Urothelium cell line (cell line): ENCODE data around the gene CFAP99.
"Not testable (repeated sequence)": the region's sequence is repeated elsewhere in the genome, so short reads cannot be mapped to it uniquely, and the experiment has no call there.

ENCODE experiments used
- DNase-seq: peaks from one replicate; pipeline ENCODE4 v3.0.0; 2011; ENCODE audit warnings: low spot score, mixed read lengths
- FAIRE-seq: peaks from 2 replicates; lab custom pipeline; 2011; peaks lifted over from hg19 to GRCh38; lab: Jason Lieb, UNC

Gene CFAP99

DNA sequence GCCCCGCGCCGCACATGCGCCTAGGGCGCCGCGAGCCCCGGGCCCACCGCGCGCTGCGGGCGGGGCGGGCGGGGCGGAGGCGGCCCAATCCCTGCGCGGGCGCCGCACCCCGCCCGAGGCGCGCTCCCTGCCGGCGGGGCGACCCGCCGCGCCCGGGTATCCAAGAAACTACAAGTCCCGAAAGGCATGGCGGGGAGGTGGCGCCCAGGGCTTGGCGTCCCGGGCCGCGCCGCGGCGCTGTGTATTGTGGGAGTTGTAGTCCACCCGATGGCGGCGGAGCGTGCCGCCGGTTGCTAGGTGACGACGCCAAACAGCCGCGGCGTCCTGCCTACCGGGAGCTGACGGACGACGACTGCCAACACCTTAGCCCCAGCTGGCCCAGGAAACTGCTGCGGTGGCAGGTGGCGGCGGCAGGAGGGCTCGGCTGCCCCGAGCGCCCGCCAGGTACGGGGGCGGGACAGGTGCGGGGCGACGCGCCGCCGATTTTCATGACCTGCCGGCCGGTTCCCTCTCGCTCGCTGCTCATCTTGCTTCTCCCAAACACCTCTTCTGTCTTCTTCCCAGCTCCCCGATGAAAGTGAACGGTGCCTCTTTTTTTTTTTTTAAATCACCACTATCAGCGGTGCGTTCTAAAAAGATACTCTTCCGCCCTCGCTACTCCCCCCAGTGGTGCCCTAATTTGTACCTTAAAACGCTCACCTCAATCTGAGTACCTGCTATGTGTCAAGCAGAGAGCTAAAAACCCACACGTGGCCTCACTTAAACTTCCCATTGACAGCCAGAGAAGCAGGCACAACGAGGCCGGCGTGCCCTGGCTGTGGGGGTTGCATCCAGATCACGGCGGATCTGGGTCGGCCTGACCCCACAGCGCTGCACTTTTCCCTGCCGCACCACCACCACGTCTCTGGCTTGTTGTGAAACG is at the start of gene CFAP99:
CFAP99 (plus strand) TSS at position 306 of the 922 bp plus-strand sequence.
- no peak for FAIRE-seq
- DNase-seq = peak; percentile 93

DNA sequence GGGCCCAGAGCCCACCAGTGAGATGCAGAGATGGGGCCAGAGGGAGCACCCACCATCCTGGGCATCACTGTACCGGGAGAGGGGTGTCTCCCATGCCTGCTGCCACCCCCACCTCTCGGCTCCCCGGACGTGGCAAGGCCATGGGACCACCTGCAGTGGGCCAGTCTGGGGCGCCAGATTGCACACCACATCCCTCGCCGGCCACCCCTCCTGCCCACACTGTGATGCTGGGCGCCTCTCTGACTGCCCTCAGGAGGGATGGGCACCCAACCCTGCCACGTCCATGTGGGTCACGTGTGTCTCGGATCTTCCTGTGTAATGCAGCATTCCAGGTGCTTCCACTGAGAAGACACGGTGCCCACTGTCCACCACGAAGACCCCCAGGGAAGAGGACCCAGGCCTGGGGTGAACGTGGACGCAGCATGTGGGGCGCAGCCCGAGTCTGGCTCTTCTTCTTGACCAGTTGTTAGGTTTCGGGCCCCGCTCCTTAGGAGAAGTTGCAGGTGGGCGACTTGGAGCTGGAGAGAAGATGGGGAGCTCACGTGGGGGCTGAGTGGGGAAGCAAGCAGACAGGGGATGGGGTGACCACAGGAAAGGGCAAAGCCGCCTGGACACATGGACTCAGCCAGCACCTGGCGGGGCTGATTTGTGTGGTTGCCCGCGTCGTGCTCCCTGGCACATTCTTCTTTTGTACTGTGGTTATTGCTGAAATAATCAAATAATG is 48.0 kb upstream of the CFAP99 start:
- FAIRE-seq (no peak), DNase-seq (no peak)

DNA sequence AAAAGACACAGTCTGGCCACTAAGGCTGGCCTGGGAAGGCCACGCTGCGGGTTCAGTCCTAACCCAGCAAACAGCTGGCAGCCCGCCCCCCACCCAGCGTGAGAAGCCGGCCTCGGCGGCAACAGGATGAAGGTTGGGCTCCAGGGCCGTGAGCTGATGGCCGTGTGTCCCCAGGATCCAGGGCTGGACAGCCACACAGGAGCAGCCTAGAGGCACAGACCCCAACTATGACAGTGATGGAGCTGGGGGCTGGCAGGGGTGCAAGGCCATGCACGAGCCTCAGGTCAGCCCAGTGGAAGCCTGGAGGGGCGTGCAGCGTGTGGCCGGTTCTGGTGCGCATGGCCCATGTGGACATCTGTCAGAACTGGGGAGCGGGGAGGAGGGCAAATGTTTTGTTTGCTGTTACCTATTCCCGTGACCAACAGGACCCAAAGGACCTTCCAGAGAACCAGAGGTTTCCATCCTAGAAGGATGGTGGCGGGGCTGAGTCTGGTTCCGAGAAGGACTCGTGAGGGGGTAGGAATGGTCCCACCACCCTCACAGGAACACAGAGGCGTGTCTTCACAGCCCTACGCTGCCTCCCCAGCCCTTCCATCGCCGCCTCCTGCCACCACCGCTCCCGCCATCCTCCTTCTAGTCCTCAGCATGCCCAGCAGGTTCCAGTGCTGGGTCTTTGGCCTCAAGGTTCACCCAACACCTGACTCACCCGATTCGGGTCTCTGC is 46.8 kb upstream of the CFAP99 start:
- DNase-seq (no peak), FAIRE-seq (no peak)

DNA sequence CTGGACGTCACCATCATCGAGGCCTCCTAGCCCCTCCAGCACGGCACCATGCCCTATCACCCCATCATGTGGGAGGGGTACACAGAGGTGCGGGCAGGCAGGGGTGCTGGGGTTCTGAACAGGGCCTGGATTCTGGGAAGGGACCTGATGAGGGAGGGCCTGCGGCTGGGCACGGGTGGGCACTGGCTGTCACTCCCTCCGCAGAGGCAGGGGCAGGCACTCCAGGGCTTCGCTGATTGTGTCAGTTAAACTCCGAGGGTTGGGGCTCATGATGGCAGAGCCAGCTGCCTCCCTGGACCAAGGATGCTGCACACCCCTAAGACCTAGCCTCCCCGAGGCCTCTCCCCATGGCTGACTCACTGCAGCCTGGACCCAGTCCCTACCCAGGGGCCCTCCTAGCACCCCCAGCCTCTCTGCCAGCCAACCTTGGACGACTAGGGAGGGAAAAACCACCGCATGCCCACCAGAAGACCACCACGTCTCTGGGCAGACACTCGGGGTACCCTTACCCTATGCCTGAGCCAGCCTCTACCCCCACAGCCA is 46.2 kb upstream of the CFAP99 start:
- DNase-seq = no peak
- FAIRE-seq = no peak

DNA sequence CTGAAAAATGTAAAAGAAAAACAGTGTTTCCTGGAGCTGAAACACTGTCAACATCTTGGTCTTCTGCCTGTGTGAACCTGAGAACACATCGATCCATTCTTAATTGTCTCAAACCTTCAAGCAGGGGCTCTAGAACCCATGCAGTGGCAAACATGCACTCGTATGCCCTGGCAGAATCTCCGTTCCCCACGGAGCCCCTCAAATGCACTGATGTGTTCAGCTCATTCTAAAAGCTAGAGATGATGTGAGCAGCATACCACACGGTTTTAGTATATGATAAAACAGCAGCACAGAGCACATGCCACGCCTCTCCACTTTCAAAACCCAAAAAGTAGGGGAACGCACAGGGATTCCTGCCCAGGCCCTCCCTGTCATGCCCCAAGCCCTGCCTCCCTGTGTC is 45.2 kb upstream of the CFAP99 start:
- FAIRE-seq (no peak), DNase-seq (no peak)

DNA sequence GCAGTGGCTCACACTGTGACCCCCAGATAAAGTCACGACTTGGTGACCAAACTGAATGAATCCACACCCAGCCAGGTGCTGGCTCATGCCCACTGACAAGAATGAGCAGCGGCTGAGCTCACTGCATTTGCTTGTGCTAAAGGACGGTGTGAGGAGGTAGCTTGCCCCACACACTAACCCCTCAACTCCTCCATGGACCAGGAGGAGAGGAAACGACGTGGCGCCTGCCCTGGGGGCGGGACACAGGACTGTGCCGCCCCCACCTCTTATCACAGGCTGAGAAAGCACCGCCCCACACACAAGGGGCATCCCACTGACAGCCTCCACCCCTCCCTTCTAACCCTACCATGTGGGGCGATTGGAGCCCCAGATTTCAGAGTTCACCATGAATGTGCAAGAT is 43.3 kb upstream of the CFAP99 start:
- FAIRE-seq = no peak
- DNase-seq = no peak

DNA sequence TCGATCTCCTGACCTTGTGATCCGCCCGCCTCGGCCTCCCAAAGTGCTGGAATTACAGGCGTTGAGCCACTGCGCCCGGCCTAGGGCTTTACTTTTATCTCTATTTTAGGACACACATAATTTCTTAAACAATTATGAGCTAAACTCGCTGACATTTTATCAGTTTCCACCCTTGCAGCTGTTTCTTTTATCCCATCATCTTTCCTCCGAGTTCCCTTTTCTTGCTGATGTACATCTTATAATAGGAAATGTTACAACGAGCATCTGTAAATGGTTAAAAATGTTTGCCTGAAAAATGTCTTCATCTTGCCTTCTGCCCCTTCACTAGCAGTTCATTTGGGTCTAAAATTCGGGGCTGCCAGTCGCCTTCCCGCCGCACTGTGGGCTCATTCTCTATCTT is 41.5 kb upstream of the CFAP99 start:
- DNase-seq = no peak
- FAIRE-seq = no peak

DNA sequence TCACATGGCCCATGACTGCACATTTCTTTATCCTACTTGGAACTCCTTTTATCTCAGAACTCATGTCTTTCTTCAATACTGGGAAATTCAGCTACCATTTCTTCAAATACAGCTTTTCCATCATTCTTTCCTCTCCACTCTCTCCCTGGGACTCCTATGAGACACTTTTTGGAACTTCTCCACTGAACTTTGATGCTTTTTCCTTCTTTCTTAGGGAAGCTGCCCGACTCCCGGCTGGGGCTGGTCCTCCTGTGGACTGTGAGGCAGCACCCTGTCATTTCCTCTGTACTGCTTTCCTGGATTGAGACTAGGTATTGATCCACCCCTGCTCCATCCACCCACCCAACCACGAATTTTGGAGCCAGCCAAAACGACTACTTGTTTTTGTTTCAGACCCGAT is 40.4 kb upstream of the CFAP99 start:
- DNase-seq = no peak

DNA sequence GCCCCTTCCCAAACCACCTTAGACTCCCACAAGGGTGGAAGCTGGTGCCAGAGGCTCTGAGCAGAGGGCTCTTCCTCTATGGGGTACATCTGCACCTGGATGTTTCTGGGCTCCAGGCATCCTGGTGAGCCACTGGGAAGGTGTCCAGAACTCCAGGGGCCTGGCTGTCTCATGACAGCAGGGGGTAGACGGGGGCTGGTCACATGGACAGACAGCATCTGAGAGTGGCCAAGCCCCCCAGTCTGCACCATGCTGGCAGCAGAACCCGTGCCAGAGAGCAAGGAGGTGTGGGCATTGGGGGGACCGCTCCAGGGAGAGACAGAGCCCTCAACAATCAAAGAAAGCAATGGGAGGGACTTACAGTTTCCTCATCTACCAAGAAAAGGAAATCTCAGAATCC is 39.9 kb upstream of the CFAP99 start:
- FAIRE-seq (no peak), DNase-seq (no peak)

More for the DNA sequence above, 40.4 kb upstream of the CFAP99 start:
- no peak for FAIRE-seq

DNA sequence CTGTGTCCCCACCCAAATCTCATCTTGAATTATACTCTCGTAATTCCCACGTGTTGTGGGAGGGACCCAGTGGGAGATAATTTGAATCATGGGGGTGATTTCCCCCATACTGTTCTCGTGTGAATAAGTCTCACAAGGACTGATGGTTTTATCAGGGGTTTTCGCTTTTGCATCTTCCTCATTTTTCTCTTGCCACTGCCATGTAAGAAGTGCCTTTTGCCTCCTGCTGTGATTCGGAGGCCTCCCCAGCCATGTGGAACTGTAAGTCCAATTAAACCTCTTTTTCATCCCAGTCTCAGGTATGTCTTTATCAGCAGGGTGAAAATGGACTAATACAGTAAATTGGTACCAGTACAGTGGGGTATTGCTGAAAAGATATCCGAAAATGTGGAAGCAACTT is 38.2 kb upstream of the CFAP99 start:
- not testable (repeated sequence) for DNase-seq, FAIRE-seq

DNA sequence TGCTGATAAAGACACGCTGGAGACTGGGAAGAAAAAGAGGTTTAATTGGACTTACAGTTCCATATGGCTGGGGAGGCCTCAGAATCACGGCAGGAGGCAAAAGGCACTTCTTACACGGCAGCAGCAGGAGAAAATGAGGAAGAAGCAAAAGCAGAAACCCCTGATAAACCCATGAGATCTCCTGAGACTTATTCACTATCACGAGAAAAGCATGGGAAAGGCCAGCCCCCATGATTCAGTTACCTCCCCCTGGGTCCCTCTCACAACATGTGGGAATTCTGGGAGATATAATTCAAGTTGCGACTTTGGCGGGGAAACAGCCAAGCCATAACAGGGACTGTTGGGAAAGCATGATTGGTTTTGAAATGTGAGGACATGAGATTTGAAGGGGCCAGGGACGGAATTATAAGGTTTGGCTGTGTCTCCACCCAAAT is 36.0 kb upstream of the CFAP99 start:
- not testable (repeated sequence) for DNase-seq, FAIRE-seq

DNA sequence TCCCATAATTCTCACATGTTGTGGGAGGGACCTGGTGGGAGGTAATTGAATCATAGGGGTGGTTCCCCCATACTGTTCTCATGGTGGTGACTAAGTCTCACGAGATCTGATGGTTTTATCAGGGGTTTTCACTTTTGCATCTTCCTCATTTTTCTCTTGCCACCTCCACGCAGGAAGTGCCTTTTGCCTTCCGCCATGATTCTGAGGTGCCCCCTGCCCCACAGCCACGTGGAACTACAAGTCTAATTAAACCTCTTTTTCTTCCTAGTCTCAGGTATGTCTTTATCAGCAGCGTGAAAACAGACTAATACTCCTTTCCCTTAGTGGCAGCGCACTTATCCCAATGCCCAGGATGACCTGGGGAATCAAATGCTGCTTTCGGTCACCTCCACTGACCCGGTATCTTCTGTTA is 35.5 kb upstream of the CFAP99 start:
- FAIRE-seq, DNase-seq: not testable (repeated sequence)

DNA sequence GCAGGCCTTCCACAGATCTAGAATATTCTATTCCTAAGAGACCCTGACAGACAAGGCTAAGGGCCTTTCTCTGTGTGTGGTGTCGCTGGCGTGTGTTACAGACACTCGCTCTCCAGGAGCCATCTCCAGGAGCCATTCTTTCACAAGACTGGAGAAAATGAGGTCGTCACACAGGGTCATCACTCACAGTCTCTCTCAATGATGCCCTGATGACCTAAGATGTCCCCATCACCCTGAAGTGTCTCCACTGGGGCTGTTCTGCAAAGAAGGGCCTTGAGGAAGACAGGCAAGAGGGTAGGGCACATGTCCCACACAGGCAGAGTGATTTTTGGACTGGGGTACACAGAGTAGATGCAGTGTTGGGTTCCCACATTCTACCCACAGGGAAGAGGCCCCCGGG is 35.0 kb upstream of the CFAP99 start:
- DNase-seq = no peak
- FAIRE-seq = no peak

DNA sequence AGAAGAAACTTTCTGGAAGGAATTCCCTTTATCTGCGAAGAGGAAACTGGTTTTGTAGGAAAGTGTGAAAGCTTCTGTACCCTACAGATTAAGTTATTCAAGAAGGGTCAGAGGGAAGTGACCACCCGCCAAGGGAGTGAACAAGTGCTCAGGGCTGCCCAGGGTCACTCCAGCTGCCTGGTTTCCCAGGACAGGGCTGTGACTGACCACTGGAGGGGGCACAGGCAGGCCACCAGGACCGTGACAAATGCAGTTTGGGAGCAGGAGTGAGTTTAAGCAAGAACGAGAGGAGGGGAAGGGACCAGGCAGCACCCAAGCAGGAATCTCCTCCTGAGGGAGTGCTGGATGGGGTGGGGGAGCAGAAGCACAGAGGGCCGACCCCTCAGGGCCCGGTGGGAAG is 34.5 kb upstream of the CFAP99 start:
- no peak for DNase-seq
- no peak for FAIRE-seq

DNA sequence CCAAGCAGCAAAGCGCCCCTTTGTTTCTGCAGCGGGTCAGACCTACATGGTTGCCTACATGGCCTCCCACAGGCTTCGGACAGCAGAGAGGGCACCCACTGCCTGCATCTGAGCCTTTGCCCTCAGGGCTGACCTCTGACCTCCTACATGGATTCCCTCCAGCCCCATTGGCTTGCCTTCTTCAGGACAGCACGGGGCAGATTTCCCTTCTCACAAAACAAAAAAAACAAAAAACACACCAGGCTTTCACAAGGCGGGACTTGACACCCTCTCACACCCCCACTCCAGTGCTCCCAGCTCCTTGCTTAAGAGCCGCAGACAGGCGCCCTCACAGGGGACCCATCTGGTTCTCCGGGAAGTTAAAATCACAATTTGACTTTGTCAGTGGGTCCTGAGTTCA is 33.2 kb upstream of the CFAP99 start:
- FAIRE-seq (no peak), DNase-seq (no peak)

DNA sequence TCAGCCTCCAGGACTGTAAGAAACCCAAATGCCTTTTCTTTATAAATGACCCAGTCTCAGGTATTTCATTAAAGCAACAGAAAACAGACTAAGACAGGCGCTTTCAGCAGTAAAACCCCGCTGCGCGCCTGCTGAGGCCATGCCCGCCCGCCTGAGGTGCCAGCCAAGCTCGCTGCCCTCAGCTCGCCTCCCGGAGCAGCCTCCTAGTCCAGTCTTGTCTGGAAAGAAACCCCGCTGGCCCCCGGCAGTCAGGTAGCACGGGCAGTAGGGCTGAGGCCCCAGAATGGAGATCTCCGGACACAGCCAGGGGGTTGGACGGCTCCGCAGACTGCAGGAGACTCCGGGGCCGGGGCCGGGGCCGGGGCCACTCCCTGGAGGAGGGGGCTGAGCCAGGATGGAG is 32.0 kb upstream of the CFAP99 start:
- DNase-seq (no peak), FAIRE-seq (no peak)

DNA sequence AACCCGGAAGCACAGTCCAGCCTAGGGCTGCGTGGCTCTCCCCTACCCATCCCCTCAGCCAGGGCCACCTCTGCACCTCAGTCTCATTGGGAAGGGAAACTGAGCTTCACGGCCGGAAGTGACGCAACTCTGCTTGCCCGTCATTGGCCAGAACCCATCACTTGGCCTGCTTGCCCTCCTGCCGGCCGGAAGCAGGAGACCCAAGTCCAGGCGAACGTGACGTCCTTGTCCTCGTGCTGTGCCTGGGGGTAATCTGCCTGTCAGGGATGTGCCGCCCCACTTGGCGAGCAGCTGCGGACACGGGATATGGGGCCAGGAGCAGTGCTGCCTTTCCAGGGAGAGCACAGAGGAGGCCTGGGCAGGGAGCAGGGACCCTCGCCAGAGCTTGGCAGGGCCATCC is 31.5 kb upstream of the CFAP99 start:
- no peak for DNase-seq
- no peak for FAIRE-seq

DNA sequence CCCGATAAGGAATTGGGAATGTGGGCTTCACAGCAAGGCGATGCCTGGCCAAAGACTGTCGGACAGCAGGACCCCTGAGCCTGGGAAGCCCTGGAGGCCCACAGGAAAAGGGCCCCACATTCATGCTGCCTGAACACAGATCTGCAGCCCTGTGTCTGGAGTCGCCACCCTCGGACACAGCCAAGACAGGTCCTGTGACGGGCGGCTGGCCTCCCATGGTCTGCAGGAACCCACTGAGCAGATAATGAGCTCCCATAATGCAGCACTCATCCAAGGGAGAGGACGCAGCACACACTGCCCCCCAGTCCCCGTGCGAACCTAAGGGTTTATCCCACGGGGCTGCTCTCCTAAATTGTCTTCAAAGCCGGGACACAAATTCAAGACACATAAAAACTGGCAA is 30.9 kb upstream of the CFAP99 start:
- DNase-seq = no peak
- no peak for FAIRE-seq

DNA sequence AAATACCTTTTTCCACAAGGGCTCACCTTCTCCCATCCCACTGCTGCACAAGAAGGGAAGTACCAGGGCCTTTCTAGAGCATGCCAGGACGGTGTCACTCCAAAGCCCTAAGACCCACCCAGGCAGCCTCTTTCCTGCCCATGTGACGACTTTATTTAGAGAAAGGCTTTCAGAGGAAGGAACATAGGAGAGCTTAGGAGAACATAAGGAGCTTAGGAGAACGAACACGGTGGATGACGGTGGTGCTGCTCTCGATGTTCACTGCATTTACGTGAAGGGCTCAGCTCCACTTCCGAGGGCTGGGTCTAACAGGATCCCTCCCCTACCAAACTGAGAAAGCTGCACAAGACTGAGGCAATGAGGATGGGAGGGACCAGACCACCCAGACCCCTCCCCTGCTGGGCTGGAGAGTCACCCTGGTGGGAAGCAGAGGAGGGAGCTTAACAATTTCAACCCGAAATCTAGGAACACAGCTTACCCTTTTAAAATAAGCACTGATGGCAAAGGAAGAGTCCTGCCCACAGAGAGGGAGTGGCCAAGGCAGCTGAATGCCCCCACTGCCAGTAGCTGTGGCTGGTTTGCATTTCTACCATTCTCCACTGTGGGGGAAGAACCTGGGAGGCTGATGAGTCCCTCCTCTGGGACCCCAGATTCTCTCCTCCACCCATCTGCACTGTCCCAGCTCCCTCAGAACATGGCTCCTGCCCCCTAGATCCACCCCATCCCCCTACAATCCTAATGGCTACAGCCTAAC is 30.1 kb upstream of the CFAP99 start:
- no peak for FAIRE-seq
- DNase-seq = no peak

DNA sequence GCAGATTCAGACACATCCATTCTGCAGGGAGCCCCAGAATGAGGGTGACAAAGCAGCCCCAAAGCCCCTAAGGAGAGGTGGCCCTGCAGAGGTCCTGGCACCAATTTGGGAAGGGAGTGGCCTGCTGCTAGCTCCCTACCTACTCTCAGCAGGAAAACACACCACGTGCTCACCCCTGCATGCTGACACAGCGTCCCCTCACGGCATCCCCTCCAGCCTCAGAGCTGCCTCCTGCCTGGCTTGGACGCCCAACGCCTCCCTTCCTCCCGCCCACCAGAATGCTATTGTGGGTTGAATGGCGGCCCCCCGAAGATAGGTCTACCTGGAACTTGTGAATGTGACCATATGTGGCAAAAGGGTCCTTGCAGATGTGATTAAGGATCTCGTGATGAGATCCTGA is 29.1 kb upstream of the CFAP99 start:
- DNase-seq (no peak), FAIRE-seq (no peak)
